Lower leg skin (tissue), 4 donors: ENCODE results near the gene STK35. TPM values are rescaled to one million over a fixed set of nuclear protein-coding genes. Genes with fewer than 3 reads are reported as not detected.

ENCODE experiments used
- DNase-seq, 2 donors: peaks; one replicate each; pipeline ENCODE4 v3.0.0-alpha.2; 2019; ENCODE audit warnings: low spot score in 2 of 2
- H3K4me3 ChIP-seq: fragments of 200-600 bp; sonication (generic); 2 replicates; pipeline ENCODE4 v1.5.1; 2017; ENCODE audit warnings: mild to moderate bottlenecking, low read depth; ENCODE audit not compliant: poor library complexity, severe bottlenecking
- POLR2A ChIP-seq, 2 donors: fragments of 450-650 bp; IDR thresholded peaks; one replicate each; pipeline ENCODE4 v1.6.1; 2016 to 2017; ENCODE audit warnings: antibody characterized with exemption in 2 of 2, mild to moderate bottlenecking in 1 of 2, moderate library complexity in 1 of 2
- WGBS, 2 donors: methylation state at CpG; one replicate each; pipeline ENCODE4 v1.1.5; 2018; 5-methylcytosine and 5-hydroxymethylcytosine counted together
- intact Hi-C: fragments of 100-400 bp; cut with DNase I; formaldehyde crosslinking; loops from one replicate; pipeline ENCODE4 v1.15.0; 2023; ENCODE audit warnings: low total_unique reads
- total RNA-seq, 4 donors: library from RNA; depleted of rRNA; stranded (reverse); fragments of >200 nt; gene quantifications; one replicate each; pipeline ENCODE4 v1.1.0, GENCODE V29; 2016
- TF ChIP-seq, protein P1 (sequence below), 3 donors: fragments of 450-650 bp; IDR thresholded peaks; one replicate each; pipeline ENCODE4 v1.5.1; 2016; ENCODE audit warnings: antibody characterized with exemption in 3 of 3, mild to moderate bottlenecking in 3 of 3, moderate library complexity in 2 of 3

Gene STK35
- total RNA-seq, 4 donors from 2014 or later: 16.2 to 28.8 (median 21.5) TPM

DNA sequence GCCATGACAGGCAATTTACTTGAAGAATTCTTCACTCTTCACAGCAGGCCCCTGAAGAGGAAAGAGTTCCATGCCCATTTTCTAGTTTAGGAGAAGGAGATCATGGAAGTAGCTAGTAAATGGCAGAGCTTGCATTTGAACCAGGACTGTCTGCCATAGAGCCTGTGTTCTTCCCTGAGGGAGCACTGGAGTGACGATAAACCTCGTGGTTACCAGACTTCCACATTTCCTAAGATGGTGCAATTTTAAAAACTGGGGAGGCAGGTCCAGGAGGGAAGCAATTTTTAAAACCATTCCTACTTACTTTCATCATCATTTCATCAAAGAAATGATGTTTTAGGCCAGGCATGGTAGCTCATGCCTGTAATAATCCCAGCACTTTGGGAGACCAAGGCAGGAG, 36.8 kb downstream of the STK35 start:
- intact Hi-C loops: no loop called here

DNA sequence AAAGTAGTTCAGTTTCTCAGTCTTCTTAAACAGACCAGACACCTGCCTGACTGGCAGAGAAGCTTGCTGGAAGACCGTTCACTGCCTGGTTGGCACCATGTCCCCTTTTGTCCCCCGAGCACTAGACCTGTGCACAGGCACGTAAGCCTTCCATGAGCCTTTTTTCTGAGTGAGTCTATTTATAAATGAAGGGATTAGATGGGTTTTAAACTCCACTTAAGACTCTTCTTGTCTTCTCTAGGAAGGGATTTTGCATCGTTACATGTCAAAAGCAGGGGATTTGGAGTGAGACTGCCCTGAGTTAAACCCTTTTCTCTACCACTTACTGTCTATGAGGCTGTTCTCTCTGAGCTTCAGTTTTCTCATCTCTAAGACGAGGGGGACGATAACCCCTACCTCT, 37.6 kb downstream of the STK35 start:
- intact Hi-C loops: no loop called here
- DNase-seq: no peak
- WGBS, 2 donors: 91 to 94% methylated on average over 6 of the region's 6 CpGs
- TF ChIP-seq POLR2A (IDR thresholded peaks at IDR 0.05): no peak
- TF ChIP-seq, protein P1, sequence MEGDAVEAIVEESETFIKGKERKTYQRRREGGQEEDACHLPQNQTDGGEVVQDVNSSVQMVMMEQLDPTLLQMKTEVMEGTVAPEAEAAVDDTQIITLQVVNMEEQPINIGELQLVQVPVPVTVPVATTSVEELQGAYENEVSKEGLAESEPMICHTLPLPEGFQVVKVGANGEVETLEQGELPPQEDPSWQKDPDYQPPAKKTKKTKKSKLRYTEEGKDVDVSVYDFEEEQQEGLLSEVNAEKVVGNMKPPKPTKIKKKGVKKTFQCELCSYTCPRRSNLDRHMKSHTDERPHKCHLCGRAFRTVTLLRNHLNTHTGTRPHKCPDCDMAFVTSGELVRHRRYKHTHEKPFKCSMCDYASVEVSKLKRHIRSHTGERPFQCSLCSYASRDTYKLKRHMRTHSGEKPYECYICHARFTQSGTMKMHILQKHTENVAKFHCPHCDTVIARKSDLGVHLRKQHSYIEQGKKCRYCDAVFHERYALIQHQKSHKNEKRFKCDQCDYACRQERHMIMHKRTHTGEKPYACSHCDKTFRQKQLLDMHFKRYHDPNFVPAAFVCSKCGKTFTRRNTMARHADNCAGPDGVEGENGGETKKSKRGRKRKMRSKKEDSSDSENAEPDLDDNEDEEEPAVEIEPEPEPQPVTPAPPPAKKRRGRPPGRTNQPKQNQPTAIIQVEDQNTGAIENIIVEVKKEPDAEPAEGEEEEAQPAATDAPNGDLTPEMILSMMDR (IDR thresholded peaks at IDR 0.05): no peak
- no peak overlapping the region for H3K4me3 ChIP-seq

More for the DNA sequence above, 36.8 kb downstream of the STK35 start:
- no peak overlapping the region for H3K4me3 ChIP-seq
- TF ChIP-seq POLR2A (IDR thresholded peaks at IDR 0.05): no peak
- TF ChIP-seq, protein P1 (IDR thresholded peaks at IDR 0.05): no peak
- WGBS, 2 donors: 85 to 93% methylated on average over 2 of the region's 2 CpGs
- DNase-seq: no peak

DNA sequence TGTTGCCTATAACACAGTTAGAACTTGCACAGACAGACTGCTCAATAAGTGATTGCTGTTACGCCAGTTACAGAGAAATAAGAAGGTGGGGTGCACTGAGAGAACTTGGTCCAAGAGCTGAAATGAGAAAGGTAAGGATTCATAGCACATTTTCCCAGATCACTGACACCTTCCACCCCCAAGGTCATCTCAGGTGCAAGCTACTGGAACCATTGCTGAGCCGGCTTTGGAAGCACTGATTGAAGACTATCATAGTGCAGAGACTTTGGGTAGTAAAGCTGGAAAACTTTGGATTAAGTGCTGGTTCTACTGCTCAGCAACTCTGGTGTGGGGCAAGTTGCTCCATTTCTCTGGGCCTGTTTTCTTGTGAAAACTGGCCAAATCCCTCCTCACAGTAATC, 38.1 kb downstream of the STK35 start:
- WGBS, 2 donors: 87 to 95% methylated on average over 2 of the region's 2 CpGs
- intact Hi-C loops: no loop called here
- no peak for DNase-seq
- no peak overlapping the region for H3K4me3 ChIP-seq
- no peak for TF ChIP-seq POLR2A (IDR thresholded peaks at IDR 0.05)
- TF ChIP-seq, protein P1 (IDR thresholded peaks at IDR 0.05): no peak

DNA sequence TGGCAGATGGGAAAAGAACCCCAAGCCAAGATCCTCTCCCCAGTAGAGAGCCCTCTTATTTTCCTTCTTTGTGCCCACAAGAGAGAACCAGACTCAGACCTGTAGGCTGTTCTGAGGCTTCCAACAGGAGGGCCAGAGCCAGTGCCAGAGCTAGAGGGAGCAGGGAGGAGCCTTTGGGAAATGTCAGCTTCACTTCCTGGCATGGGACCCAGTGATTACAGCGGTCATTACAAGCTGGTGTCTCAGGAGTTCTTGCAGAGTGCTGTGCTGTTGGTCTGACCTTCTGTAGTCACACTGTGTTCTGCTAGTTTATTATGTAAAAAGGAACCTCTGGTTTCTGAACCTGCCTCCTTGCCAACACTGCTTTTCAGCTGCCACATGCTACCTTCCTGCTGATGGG, 38.9 kb downstream of the STK35 start:
- TF ChIP-seq POLR2A (IDR thresholded peaks at IDR 0.05): no peak
- TF ChIP-seq, protein P1 (IDR thresholded peaks at IDR 0.05): no peak
- intact Hi-C loops: no loop called here
- H3K4me3 ChIP-seq: no peak overlapping the region
- DNase-seq: peak in 1 of 2 donors; percentile 54
- WGBS, 2 donors: 11 to 22% methylated on average over 1 of the region's 1 CpG

DNA sequence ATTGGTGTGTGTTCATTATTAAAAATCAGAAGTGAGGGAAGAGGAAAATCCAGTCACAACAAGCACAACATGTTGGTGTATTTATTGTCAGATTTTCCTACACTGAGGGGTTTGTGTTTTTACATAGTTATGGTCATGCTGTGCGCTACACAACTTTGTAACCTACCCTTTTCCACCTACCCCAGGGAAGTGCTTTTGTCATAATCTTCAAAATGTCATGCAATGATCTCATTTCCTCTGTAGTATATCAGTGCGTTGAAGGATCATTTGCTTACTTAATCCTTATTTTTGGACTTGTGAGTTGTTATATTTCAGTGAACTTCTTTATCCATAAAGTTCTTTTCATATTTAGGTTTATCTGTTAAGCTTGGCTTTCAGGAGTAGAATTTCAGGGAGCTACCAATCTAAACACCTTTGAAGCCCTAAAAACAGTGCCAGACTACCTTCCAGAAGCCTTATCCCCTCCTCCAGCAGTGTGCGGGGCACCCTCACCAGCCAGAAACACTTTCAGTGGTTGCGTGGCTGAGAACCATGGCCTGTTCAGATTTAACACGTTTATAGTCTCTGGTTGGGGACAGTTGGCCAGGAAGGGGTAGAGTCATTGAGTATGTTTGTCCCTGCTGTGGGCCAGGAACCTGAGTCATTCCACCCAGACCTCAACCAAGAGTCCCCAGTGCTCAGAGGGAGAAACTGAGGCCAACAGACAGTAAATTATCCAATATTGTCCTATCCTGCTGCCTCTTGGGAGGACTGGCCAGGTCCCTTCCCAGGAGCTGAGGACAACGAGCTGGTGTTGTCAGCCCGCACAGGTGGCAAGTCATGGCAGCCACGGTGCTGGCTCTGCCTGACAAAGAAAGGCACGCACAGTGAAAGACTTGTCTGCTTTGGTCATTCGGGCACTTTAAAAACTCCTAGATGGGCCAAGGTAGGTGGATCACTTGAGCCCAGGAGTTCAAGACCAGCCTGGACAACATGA, 40.3 kb downstream of the STK35 start:
- TF ChIP-seq POLR2A (IDR thresholded peaks at IDR 0.05): no peak
- TF ChIP-seq, protein P1 (IDR thresholded peaks at IDR 0.05): no peak
- 93 to 97% methylated on average over 10 of the region's 10 CpGs for WGBS, 2 donors
- no peak overlapping the region for H3K4me3 ChIP-seq
- no peak for DNase-seq
- intact Hi-C loops: no loop called here
